DOHH2 (cell line): ENCODE measurements around the gene CLSTN1.

Experiments used
- EZH2phosphoT487 ChIP-seq: fragments of 200-600 bp; sonication (generic); IDR thresholded peaks from 2 replicates; pipeline ENCODE4 v1.6.1; 2017; ENCODE audit warnings: borderline replicate concordance, mild to moderate bottlenecking, antibody characterized with exemption, low read length, moderate library complexity, mixed read lengths
- TF ChIP-seq, protein P1 (sequence below): fragments of 200-600 bp; sonication (generic); IDR thresholded peaks from one replicate; pipeline ENCODE4 v1.5.1; 2014; ENCODE audit warnings: antibody characterized with exemption, mild to moderate bottlenecking, low read depth, low read length; ENCODE audit not compliant: poor library complexity, severe bottlenecking

DNA sequence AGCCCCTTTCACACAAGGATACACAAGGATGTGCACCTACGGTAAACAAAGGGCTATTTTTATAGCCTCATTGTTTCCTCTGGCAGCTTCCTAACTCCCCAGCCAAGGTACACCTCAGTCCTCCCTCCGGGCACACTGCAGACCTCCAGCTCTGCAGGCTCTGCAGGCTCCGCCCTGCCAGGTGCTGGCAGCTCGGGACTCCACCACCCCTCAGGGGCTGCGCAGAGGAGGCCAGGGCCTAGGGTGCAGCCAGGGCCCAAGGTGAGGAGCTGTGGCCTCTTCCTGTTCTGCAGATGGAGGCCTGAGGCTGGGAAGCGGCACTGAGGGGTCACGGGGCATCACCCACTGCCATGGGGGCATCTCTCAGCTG lies 19.8 kb upstream of the CLSTN1 start:
- TF ChIP-seq, protein P1, sequence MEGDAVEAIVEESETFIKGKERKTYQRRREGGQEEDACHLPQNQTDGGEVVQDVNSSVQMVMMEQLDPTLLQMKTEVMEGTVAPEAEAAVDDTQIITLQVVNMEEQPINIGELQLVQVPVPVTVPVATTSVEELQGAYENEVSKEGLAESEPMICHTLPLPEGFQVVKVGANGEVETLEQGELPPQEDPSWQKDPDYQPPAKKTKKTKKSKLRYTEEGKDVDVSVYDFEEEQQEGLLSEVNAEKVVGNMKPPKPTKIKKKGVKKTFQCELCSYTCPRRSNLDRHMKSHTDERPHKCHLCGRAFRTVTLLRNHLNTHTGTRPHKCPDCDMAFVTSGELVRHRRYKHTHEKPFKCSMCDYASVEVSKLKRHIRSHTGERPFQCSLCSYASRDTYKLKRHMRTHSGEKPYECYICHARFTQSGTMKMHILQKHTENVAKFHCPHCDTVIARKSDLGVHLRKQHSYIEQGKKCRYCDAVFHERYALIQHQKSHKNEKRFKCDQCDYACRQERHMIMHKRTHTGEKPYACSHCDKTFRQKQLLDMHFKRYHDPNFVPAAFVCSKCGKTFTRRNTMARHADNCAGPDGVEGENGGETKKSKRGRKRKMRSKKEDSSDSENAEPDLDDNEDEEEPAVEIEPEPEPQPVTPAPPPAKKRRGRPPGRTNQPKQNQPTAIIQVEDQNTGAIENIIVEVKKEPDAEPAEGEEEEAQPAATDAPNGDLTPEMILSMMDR = no peak
- no peak for TF ChIP-seq EZH2phosphoT487
